ENCODE results near the gene SNX22.

DNA sequence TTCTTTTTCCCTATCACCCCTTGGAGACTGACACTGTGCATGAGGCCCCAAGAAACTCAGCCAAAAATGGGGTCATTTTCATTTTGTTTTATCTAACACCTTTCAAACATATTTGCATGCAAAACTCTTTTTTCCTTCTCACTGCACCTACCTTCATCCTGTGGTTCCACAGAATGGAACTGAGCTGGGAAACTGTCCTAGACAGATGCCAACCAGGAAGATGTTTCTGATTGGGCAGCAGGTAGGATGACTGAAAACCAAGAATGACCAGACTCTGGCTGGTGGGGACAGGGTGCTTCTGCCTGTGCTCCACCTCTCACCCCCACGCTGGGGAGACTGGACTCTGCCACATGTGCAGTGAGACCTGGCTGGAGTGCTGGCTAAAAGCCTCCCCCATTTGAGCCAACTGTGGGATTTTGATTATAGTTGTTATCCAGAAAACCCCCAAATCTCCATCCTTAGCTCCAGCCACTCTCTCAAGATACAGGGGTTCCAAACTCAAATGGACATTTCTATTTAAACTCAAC lies 6.1 kb downstream of the SNX22 start:
- no peak for TF ChIP-seq CTCF (IDR thresholded peaks at IDR 0.05)
- no peak for TF ChIP-seq POLR2AphosphoS5 (IDR thresholded peaks at IDR 0.05)
- no peak for TF ChIP-seq POLR2A (IDR thresholded peaks at IDR 0.05)
